SK-N-SH treated with all-trans-retinoic acid at 6 μM for 48 hours (cell line): ENCODE data around the gene TMEM167B.

Experiments
- ATAC-seq: fragments of 200-7000 bp; cut with Tn5 transposase; 3 replicates; pipeline ENCODE4 v1.9.1; 2020; ENCODE audit warnings: mild to moderate bottlenecking, moderate library complexity
- ARNTL ChIP-seq: fragments of 450-650 bp; formaldehyde crosslinking; IDR thresholded peaks from 2 replicates; pipeline ENCODE4 v1.5.0; 2020; ENCODE audit warnings: low read depth, mild to moderate bottlenecking, moderate library complexity, borderline replicate concordance
- BACH2 ChIP-seq: fragments of 250-450 bp; sonication (Bioruptor Pico); IDR thresholded peaks from 2 replicates; pipeline ENCODE4 v1.9.0; 2021; ENCODE audit warnings: mild to moderate bottlenecking, borderline replicate concordance
- CSDC2 ChIP-seq: fragments of 250-450 bp; sonication (Bioruptor Pico); IDR thresholded peaks from 2 replicates; pipeline ENCODE4 v1.5.0; 2020; ENCODE audit warnings: mild to moderate bottlenecking, moderate library complexity
- ESRRG ChIP-seq: fragments of 250-450 bp; sonication (Bioruptor Pico); IDR thresholded peaks from 2 replicates; pipeline ENCODE4 v1.6.1; 2021; ENCODE audit warnings: mild to moderate bottlenecking
- GLIS3 ChIP-seq: fragments of 250-450 bp; sonication (Bioruptor Pico); IDR thresholded peaks from 2 replicates; pipeline ENCODE4 v1.5.0; 2020; ENCODE audit warnings: mild to moderate bottlenecking, moderate library complexity
- ISL1 ChIP-seq: fragments of 250-450 bp; sonication (Bioruptor Pico); IDR thresholded peaks from 2 replicates; pipeline ENCODE4 v2.1.2; 2022; ENCODE audit warnings: mild to moderate bottlenecking, moderate library complexity
- OSR1 ChIP-seq: fragments of 250-450 bp; sonication (Bioruptor Pico); IDR thresholded peaks from 2 replicates; pipeline ENCODE4 v1.8.0; 2022; ENCODE audit warnings: moderate library complexity, mild to moderate bottlenecking, inconsistent platforms
- RARB ChIP-seq: fragments of 250-450 bp; sonication (Bioruptor Pico); IDR thresholded peaks from 2 replicates; pipeline ENCODE4 v1.8.0; 2021; ENCODE audit warnings: mild to moderate bottlenecking, moderate library complexity
- SNAI2 ChIP-seq: fragments of 250-450 bp; sonication (Bioruptor Pico); IDR thresholded peaks from 2 replicates; pipeline ENCODE4 v1.5.0; 2020; ENCODE audit warnings: mild to moderate bottlenecking, moderate library complexity
- TOX ChIP-seq: fragments of 250-450 bp; sonication (Bioruptor Pico); IDR thresholded peaks from 2 replicates; pipeline ENCODE4 v1.8.0; 2021; ENCODE audit warnings: mild to moderate bottlenecking, moderate library complexity, borderline replicate concordance
- ZFP3 ChIP-seq: fragments of 250-450 bp; sonication (Bioruptor Pico); IDR thresholded peaks from 2 replicates; pipeline ENCODE4 v1.5.0; 2020; ENCODE audit warnings: mild to moderate bottlenecking, moderate library complexity
- ZFP30 ChIP-seq: fragments of 450-650 bp; formaldehyde crosslinking; IDR thresholded peaks from 2 replicates; pipeline ENCODE4 v1.5.0; 2022; ENCODE audit warnings: mild to moderate bottlenecking, moderate library complexity
- ZNF565 ChIP-seq: fragments of 450-650 bp; formaldehyde crosslinking; conservative IDR thresholded peaks from 2 replicates; pipeline ENCODE4 v1.5.0; 2020; ENCODE audit warnings: low read depth, mild to moderate bottlenecking, moderate library complexity
- ZNF70 ChIP-seq: fragments of 450-650 bp; formaldehyde crosslinking; IDR thresholded peaks from 2 replicates; pipeline ENCODE4 v1.5.0; 2020; ENCODE audit warnings: mild to moderate bottlenecking, moderate library complexity
- ZNF8 ChIP-seq: fragments of 450-650 bp; formaldehyde crosslinking; IDR thresholded peaks from 2 replicates; pipeline ENCODE4 v1.5.0; 2020; ENCODE audit warnings: mild to moderate bottlenecking, moderate library complexity
- TF ChIP-seq, protein P1 (sequence below): fragments of 250-450 bp; sonication (Bioruptor Pico); IDR thresholded peaks from 2 replicates; pipeline ENCODE4 v1.5.0; 2020; ENCODE audit warnings: mild to moderate bottlenecking, moderate library complexity
- TF ChIP-seq, protein P2 (sequence below): fragments of 250-450 bp; sonication (Bioruptor Pico); IDR thresholded peaks from 2 replicates; pipeline ENCODE4 v1.8.0; 2020; ENCODE audit warnings: mild to moderate bottlenecking, moderate library complexity, borderline replicate concordance
- TF ChIP-seq, protein P3 (sequence below): fragments of 250-450 bp; sonication (Bioruptor Pico); IDR thresholded peaks from 2 replicates; pipeline ENCODE4 v1.5.1; 2020; ENCODE audit warnings: low read depth, mild to moderate bottlenecking, moderate library complexity
- TF ChIP-seq, protein P4 (sequence below): fragments of 250-450 bp; sonication (Bioruptor Pico); IDR thresholded peaks from 2 replicates; pipeline ENCODE4 v1.8.0; 2021; ENCODE audit warnings: low read depth, mild to moderate bottlenecking, moderate library complexity, borderline replicate concordance

Gene TMEM167B

DNA sequence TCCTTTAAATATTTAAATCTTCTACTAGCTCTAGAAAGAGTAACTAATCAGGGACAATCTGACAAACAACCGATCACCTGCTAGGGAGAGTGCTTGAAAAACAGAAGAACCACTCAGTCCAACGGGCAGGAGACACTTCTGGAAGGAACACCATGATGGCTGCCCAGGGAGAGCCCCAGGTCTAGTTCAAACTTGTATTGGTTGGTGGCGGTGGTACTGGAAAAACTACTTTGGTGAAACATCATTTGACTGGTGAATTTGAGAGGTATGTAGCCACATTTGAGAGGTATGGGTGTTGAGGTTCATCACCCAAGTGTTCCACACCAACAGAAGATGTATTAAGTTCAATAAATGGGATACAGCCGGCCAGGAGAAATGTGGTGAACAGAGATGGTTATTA, 43.9 kb upstream of the TMEM167B start (continued):
- TF ChIP-seq BACH2 (CRISPR knock-in tag) = no peak
- TF ChIP-seq TOX (CRISPR knock-in tag) = no peak
- TF ChIP-seq ZNF8 = no peak

DNA sequence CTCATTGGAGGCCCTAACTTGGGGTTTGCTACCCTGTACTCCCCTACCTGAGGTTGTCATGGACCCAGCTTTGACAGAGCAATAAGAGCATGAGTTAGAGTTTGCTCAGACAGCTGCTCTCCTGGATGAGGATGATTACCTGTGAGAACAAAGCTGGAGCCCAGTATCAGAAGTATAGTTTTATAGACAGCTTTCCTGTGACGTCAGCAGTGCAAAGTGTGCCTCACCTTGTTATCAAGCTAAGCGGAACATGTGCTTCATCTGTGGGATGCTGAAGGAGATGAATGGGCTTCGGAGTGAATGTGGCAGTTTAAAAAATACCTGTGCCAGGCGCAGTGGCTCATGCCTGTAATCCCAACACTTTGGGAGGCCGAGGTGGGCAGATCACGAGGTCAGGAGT, 43.2 kb upstream of the TMEM167B start:
- no peak for TF ChIP-seq ISL1 (CRISPR knock-in tag)
- TF ChIP-seq, protein P1, sequence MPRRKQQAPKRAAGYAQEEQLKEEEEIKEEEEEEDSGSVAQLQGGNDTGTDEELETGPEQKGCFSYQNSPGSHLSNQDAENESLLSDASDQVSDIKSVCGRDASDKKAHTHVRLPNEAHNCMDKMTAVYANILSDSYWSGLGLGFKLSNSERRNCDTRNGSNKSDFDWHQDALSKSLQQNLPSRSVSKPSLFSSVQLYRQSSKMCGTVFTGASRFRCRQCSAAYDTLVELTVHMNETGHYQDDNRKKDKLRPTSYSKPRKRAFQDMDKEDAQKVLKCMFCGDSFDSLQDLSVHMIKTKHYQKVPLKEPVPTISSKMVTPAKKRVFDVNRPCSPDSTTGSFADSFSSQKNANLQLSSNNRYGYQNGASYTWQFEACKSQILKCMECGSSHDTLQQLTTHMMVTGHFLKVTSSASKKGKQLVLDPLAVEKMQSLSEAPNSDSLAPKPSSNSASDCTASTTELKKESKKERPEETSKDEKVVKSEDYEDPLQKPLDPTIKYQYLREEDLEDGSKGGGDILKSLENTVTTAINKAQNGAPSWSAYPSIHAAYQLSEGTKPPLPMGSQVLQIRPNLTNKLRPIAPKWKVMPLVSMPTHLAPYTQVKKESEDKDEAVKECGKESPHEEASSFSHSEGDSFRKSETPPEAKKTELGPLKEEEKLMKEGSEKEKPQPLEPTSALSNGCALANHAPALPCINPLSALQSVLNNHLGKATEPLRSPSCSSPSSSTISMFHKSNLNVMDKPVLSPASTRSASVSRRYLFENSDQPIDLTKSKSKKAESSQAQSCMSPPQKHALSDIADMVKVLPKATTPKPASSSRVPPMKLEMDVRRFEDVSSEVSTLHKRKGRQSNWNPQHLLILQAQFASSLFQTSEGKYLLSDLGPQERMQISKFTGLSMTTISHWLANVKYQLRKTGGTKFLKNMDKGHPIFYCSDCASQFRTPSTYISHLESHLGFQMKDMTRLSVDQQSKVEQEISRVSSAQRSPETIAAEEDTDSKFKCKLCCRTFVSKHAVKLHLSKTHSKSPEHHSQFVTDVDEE (CRISPR knock-in tag) = no peak
- no peak for TF ChIP-seq ZNF8
- TF ChIP-seq ZNF70 (CRISPR knock-in tag) = no peak
- no peak for TF ChIP-seq ESRRG (CRISPR knock-in tag)
- TF ChIP-seq, protein P2, sequence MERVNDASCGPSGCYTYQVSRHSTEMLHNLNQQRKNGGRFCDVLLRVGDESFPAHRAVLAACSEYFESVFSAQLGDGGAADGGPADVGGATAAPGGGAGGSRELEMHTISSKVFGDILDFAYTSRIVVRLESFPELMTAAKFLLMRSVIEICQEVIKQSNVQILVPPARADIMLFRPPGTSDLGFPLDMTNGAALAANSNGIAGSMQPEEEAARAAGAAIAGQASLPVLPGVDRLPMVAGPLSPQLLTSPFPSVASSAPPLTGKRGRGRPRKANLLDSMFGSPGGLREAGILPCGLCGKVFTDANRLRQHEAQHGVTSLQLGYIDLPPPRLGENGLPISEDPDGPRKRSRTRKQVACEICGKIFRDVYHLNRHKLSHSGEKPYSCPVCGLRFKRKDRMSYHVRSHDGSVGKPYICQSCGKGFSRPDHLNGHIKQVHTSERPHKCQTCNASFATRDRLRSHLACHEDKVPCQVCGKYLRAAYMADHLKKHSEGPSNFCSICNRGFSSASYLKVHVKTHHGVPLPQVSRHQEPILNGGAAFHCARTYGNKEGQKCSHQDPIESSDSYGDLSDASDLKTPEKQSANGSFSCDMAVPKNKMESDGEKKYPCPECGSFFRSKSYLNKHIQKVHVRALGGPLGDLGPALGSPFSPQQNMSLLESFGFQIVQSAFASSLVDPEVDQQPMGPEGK (CRISPR knock-in tag) = no peak
- TF ChIP-seq ARNTL = no peak
- TF ChIP-seq ZNF565 (CRISPR knock-in tag) = no peak
- TF ChIP-seq, protein P3, sequence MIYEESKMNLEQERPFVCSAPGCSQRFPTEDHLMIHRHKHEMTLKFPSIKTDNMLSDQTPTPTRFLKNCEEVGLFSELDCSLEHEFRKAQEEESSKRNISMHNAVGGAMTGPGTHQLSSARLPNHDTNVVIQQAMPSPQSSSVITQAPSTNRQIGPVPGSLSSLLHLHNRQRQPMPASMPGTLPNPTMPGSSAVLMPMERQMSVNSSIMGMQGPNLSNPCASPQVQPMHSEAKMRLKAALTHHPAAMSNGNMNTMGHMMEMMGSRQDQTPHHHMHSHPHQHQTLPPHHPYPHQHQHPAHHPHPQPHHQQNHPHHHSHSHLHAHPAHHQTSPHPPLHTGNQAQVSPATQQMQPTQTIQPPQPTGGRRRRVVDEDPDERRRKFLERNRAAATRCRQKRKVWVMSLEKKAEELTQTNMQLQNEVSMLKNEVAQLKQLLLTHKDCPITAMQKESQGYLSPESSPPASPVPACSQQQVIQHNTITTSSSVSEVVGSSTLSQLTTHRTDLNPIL = no peak
- TF ChIP-seq SNAI2 (CRISPR knock-in tag) = no peak
- TF ChIP-seq ZFP30 (CRISPR knock-in tag) = no peak
- no peak for TF ChIP-seq RARB (CRISPR knock-in tag)
- TF ChIP-seq GLIS3 (CRISPR knock-in tag) = no peak
- TF ChIP-seq, protein P4, sequence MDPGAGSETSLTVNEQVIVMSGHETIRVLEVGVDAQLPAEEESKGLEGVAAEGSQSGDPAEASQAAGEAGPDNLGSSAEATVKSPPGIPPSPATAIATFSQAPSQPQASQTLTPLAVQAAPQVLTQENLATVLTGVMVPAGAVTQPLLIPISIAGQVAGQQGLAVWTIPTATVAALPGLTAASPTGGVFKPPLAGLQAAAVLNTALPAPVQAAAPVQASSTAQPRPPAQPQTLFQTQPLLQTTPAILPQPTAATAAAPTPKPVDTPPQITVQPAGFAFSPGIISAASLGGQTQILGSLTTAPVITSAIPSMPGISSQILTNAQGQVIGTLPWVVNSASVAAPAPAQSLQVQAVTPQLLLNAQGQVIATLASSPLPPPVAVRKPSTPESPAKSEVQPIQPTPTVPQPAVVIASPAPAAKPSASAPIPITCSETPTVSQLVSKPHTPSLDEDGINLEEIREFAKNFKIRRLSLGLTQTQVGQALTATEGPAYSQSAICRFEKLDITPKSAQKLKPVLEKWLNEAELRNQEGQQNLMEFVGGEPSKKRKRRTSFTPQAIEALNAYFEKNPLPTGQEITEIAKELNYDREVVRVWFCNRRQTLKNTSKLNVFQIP (CRISPR knock-in tag) = no peak
- TF ChIP-seq, all 23 proteins: peak for 0
- no peak for ATAC-seq

DNA sequence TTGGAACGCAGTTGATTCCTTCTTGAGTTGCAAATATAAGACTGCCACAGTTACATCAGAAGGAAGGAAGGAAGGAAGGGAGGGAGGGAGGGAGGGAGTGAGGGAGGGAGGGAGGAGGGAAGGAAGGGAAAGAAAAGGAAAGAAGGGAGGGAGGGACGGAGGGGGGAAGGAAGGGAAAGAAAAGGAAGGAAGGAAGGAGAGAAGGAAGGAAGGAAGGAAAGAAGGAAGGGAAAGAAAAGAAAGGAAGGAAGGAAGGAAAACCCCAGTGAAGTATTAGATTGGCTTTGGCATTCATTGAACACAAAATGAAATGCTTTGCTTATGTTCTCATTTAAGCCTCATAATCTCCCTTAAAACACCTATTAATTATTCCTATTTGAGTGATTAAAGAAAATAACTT, 42.2 kb upstream of the TMEM167B start:
- no peak for TF ChIP-seq ZNF8
- TF ChIP-seq ZFP3 (CRISPR knock-in tag) = no peak
- TF ChIP-seq, protein P3 = no peak
- TF ChIP-seq ISL1 (CRISPR knock-in tag) = no peak
- TF ChIP-seq OSR1 = no peak
- no peak for TF ChIP-seq CSDC2 (CRISPR knock-in tag)
- no peak for TF ChIP-seq ZNF70 (CRISPR knock-in tag)
- TF ChIP-seq GLIS3 (CRISPR knock-in tag) = no peak
- no peak for TF ChIP-seq RARB (CRISPR knock-in tag)
- TF ChIP-seq, protein P1 (CRISPR knock-in tag) = no peak
- TF ChIP-seq, protein P4 (CRISPR knock-in tag) = no peak
- TF ChIP-seq TOX (CRISPR knock-in tag) = no peak

More for the DNA sequence above, 42.2 kb upstream of the TMEM167B start:
- ATAC-seq = no peak
